CD4-positive, alpha-beta memory T cell (primary cell): ENCODE results near the gene APCDD1L. TPM values are rescaled to one million over a fixed set of nuclear protein-coding genes. Genes with fewer than 3 reads are reported as not detected.
A peak's percentile ranks its signal among the peaks of the same experiment; 100 is the strongest.

Experiments
- CTCF ChIA-PET: fragments of 350-600 bp; sonication (Branson Sonifier 250); formaldehyde crosslinking; loops from one replicate; lab custom pipeline; 2021; ENCODE audit warnings: inconsistent platforms; ENCODE audit not compliant: partially characterized antibody; lab: Charles Lee
- POLR2A ChIA-PET: fragments of 350-600 bp; sonication (Branson Sonifier 250); formaldehyde crosslinking; loops from one replicate; lab custom pipeline; 2021; ENCODE audit not compliant: partially characterized antibody; lab: Charles Lee
- DNase-seq, 5 donors: peaks; one replicate each; pipeline versions ENCODE4 v3.0.0 to v3.0.0-alpha.2; 2020 to 2022; ENCODE audit warnings: mixed read lengths in 1 of 5
- H3K27ac ChIP-seq: one replicate; pipeline ENCODE4 v1.7.0; 2013; ENCODE audit warnings: low read depth, low read length
- H3K27me3 ChIP-seq: 2 replicates; pipeline ENCODE4 v1.7.0; 2013; ENCODE audit warnings: mild to moderate bottlenecking, low read length, moderate library complexity; ENCODE audit not compliant: insufficient read depth
- H3K36me3 ChIP-seq: 2 replicates; pipeline ENCODE4 v1.7.0; 2013; ENCODE audit warnings: mild to moderate bottlenecking, low read length, moderate library complexity; ENCODE audit not compliant: insufficient read depth
- H3K4me1 ChIP-seq: 2 replicates; pipeline ENCODE4 v1.7.0; 2013; ENCODE audit warnings: mild to moderate bottlenecking, low read length, moderate library complexity; ENCODE audit not compliant: insufficient read depth
- H3K4me3 ChIP-seq, 2 donors: one replicate each; pipeline ENCODE4 v1.7.0; 2013; ENCODE audit warnings: low read length in 2 of 2, mild to moderate bottlenecking in 1 of 2
- H3K9me3 ChIP-seq, 2 donors: one replicate each; pipeline ENCODE4 v1.7.0; 2013; ENCODE audit warnings: low read length in 2 of 2, control low read depth in 1 of 2; ENCODE audit not compliant: control insufficient read depth in 1 of 2
- H3K27ac Mint-ChIP-seq, 7 donors: one replicate each; pipeline ENCODE4 v1.8.0; 2020 to 2021; ENCODE audit warnings: mixed read lengths in 7 of 7, mild to moderate bottlenecking in 6 of 7, inconsistent platforms in 3 of 7, moderate library complexity in 3 of 7
- H3K27me3 Mint-ChIP-seq, 2 donors: one replicate each; pipeline ENCODE4 v1.8.0; 2020 to 2021; ENCODE audit warnings: mixed read lengths in 2 of 2
- H3K36me3 Mint-ChIP-seq, 2 donors: one replicate each; pipeline ENCODE4 v1.8.0; 2020 to 2021; ENCODE audit warnings: mixed read lengths in 2 of 2, inconsistent platforms in 1 of 2, mild to moderate bottlenecking in 1 of 2
- H3K4me1 Mint-ChIP-seq, 4 donors: one replicate each; pipeline ENCODE4 v1.8.0; 2020 to 2021; ENCODE audit warnings: mixed read lengths in 4 of 4, mild to moderate bottlenecking in 1 of 4
- H3K4me3 Mint-ChIP-seq, 8 donors: one replicate each; pipeline ENCODE4 v1.8.0; 2020 to 2021; ENCODE audit warnings: mixed read lengths in 8 of 8, mild to moderate bottlenecking in 7 of 8, moderate library complexity in 6 of 8, inconsistent platforms in 3 of 8
- H3K9me3 Mint-ChIP-seq, 8 donors: one replicate each; pipeline ENCODE4 v1.8.0; 2020 to 2021; ENCODE audit warnings: mixed read lengths in 8 of 8, mild to moderate bottlenecking in 5 of 8, inconsistent platforms in 3 of 8, moderate library complexity in 1 of 8
- intact Hi-C: fragments of 100-400 bp; cut with micrococcal nuclease; formaldehyde crosslinking; loops from one replicate; pipeline ENCODE4 v1.15.1; 2023
- polyA plus RNA-seq, 2 donors: library from polyadenylated mRNA; unstranded; fragments of 300-500 nt; fragmentation: Illumina TruSeq; gene quantifications; one replicate each; pipeline ENCODE4 v1.2.3, GENCODE V29; 2021
- total RNA-seq, 2 experiments: library from RNA; stranded (reverse); gene quantifications; one replicate each; pipeline ENCODE4 v1.2.3, GENCODE V29; 2021

The APCDD1L gene
- total and polyA plus RNA-seq, 4 experiments from 2014 or later, result 0.11 TPM; not detected in 3

- peaks cover 2 to 16% of the 10 kb centered on the region in 2 donors for H3K36me3 Mint-ChIP-seq
- Histone ChIP-seq H3K27ac (no peak overlapping the region), H3K4me3 (no peak overlapping the region), H3K9me3 (no peaks in the 10 kb centered on the region), H3K4me1 (no peaks in the 10 kb centered on the region), H3K27me3 (no peaks in the 10 kb centered on the region), H3K36me3 (no peaks in the 10 kb centered on the region)
- POLR2A ChIA-PET, result no interaction called here
- H3K4me3 Mint-ChIP-seq, result no peak overlapping the region
- H3K27ac Mint-ChIP-seq, result no peak overlapping the region
- intact Hi-C loops, result no loop called here
- no peak for DNase-seq
- CTCF ChIA-PET, result no interaction called here
- peaks cover 0 to 69% (median 52%) of the 10 kb centered on the region in 8 donors for H3K9me3 Mint-ChIP-seq
- peaks cover 3 to 4% of the 10 kb centered on the region in 2 donors for H3K27me3 Mint-ChIP-seq
- no peaks in the 10 kb centered on the region for H3K4me1 Mint-ChIP-seq
These were observed 13.2 kb upstream of the APCDD1L start for GRCh38 chr20:58528412-58528811.

- Mint-ChIP-seq H3K9me3 (peaks cover 0 to 49% (median 35%) of the 10 kb centered on the region in 8 donors), H3K27me3 (peaks cover 0 to under 1% of the 10 kb centered on the region in 2 donors), H3K27ac (no peak overlapping the region), H3K4me1 (no peaks in the 10 kb centered on the region), H3K36me3 (peaks cover 1 to 2% of the 10 kb centered on the region in 2 donors), H3K4me3 (no peak overlapping the region)
- ChIA-PET POLR2A (no interaction called here), CTCF (no interaction called here)
- H3K4me1 ChIP-seq, result no peaks in the 10 kb centered on the region
- H3K4me3 ChIP-seq, result no peak overlapping the region
- H3K36me3 ChIP-seq, result no peaks in the 10 kb centered on the region
- no peak overlapping the region for H3K27ac ChIP-seq
- DNase-seq, result no peak
- intact Hi-C loops, result no loop called here
- no peaks in the 10 kb centered on the region for H3K9me3 ChIP-seq
- no peaks in the 10 kb centered on the region for H3K27me3 ChIP-seq
These were observed 11.2 kb upstream of the APCDD1L start for GRCh38 chr20:58526411-58526810.

- Mint-ChIP-seq H3K4me3 (no peak overlapping the region), H3K9me3 (peaks cover 0 to 36% (median 24%) of the 10 kb centered on the region in 8 donors), H3K4me1 (no peaks in the 10 kb centered on the region), H3K36me3 (no peaks in the 10 kb centered on the region), H3K27ac (no peak overlapping the region), H3K27me3 (peaks cover 0 to 1% of the 10 kb centered on the region in 2 donors)
- H3K9me3 ChIP-seq, result no peaks in the 10 kb centered on the region
- no peak for DNase-seq
- H3K27ac ChIP-seq, result no peak overlapping the region
- no peak overlapping the region for H3K4me3 ChIP-seq
- no peaks in the 10 kb centered on the region for H3K4me1 ChIP-seq
- POLR2A ChIA-PET, result no interaction called here
- CTCF ChIA-PET, result interaction anchor here (1.4 kb wide), 1 partner anchor 13 kb away, joined by 3 read pairs; no protein-coding TSS in a partner anchor
- no peaks in the 10 kb centered on the region for H3K27me3 ChIP-seq
- intact Hi-C loops, result no loop called here
- H3K36me3 ChIP-seq, result no peaks in the 10 kb centered on the region
These were observed 9.6 kb upstream of the APCDD1L start for GRCh38 chr20:58524814-58525213.

- Histone ChIP-seq H3K9me3 (no peaks in the 10 kb centered on the region), H3K27me3 (no peaks in the 10 kb centered on the region), H3K4me1 (no peaks in the 10 kb centered on the region), H3K36me3 (no peaks in the 10 kb centered on the region), H3K4me3 (no peak overlapping the region), H3K27ac (no peak overlapping the region)
- Mint-ChIP-seq H3K4me1 (no peaks in the 10 kb centered on the region), H3K36me3 (no peaks in the 10 kb centered on the region), H3K4me3 (no peak overlapping the region), H3K27ac (peak overlapping the region in 1 of 7 donors; percentile 48), H3K9me3 (peaks cover 0 to 28% (median 16%) of the 10 kb centered on the region in 8 donors), H3K27me3 (peaks cover 0 to 1% of the 10 kb centered on the region in 2 donors)
- ChIA-PET CTCF (interaction anchor here (1.4 kb wide), 1 partner anchor 12 kb away, joined by 3 read pairs; no protein-coding TSS in a partner anchor), POLR2A (no interaction called here)
- intact Hi-C loops, result no loop called here
- no peak for DNase-seq
These were observed 8.7 kb upstream of the APCDD1L start for GRCh38 chr20:58523971-58524315.

- peaks cover 0 to 1% of the 10 kb centered on the region in 2 donors for H3K27me3 Mint-ChIP-seq
- Histone ChIP-seq H3K36me3 (no peaks in the 10 kb centered on the region), H3K27me3 (no peaks in the 10 kb centered on the region), H3K9me3 (no peaks in the 10 kb centered on the region), H3K4me3 (no peak overlapping the region), H3K27ac (no peak overlapping the region), H3K4me1 (no peaks in the 10 kb centered on the region)
- no peak for DNase-seq
- no peaks in the 10 kb centered on the region for H3K4me1 Mint-ChIP-seq
- peaks cover 0 to 22% (median 14%) of the 10 kb centered on the region in 8 donors for H3K9me3 Mint-ChIP-seq
- CTCF ChIA-PET, result interaction anchor here (1.4 kb wide), 1 partner anchor 12 kb away, joined by 3 read pairs; no protein-coding TSS in a partner anchor
- POLR2A ChIA-PET, result no interaction called here
- H3K36me3 Mint-ChIP-seq, result no peaks in the 10 kb centered on the region
- H3K27ac Mint-ChIP-seq, result no peak overlapping the region
- no peak overlapping the region for H3K4me3 Mint-ChIP-seq
- intact Hi-C loops, result no loop called here
These were observed 8.1 kb upstream of the APCDD1L start for GRCh38 chr20:58523072-58523970.

- H3K36me3 Mint-ChIP-seq, result no peaks in the 10 kb centered on the region
- intact Hi-C loops, result no loop called here
- H3K9me3 Mint-ChIP-seq, result peaks cover 0 to 21% (median 14%) of the 10 kb centered on the region in 8 donors
- ChIA-PET POLR2A (no interaction called here), CTCF (no interaction called here)
- DNase-seq, result no peak
- Histone ChIP-seq H3K9me3 (no peaks in the 10 kb centered on the region), H3K4me3 (no peak overlapping the region), H3K27ac (no peak overlapping the region), H3K4me1 (no peaks in the 10 kb centered on the region), H3K36me3 (no peaks in the 10 kb centered on the region), H3K27me3 (no peaks in the 10 kb centered on the region)
- no peak overlapping the region for H3K4me3 Mint-ChIP-seq
- peaks cover 0 to 1% of the 10 kb centered on the region in 2 donors for H3K27me3 Mint-ChIP-seq
- no peak overlapping the region for H3K27ac Mint-ChIP-seq
- H3K4me1 Mint-ChIP-seq, result no peaks in the 10 kb centered on the region
These were observed 7.5 kb upstream of the APCDD1L start for GRCh38 chr20:58522666-58523065.

GRCh38 chr20:58521763-58522162, 6.6 kb upstream of the APCDD1L start:
- no peak overlapping the region for H3K27ac ChIP-seq
- H3K27ac Mint-ChIP-seq, result no peak overlapping the region

More at GRCh38 chr20:58521763-58522162, 6.6 kb upstream of the APCDD1L start:
- no peak overlapping the region for H3K4me3 Mint-ChIP-seq
- no peaks in the 10 kb centered on the region for H3K4me1 Mint-ChIP-seq
- H3K9me3 Mint-ChIP-seq, result peaks cover 0 to 17% (median 8%) of the 10 kb centered on the region in 8 donors
- no peaks in the 10 kb centered on the region for H3K9me3 ChIP-seq
- H3K27me3 Mint-ChIP-seq, result peaks cover 2 to 4% of the 10 kb centered on the region in 2 donors
- H3K4me1 ChIP-seq, result no peaks in the 10 kb centered on the region
- no peaks in the 10 kb centered on the region for H3K36me3 Mint-ChIP-seq
- POLR2A ChIA-PET, result no interaction called here
- CTCF ChIA-PET, result no interaction called here
- no peaks in the 10 kb centered on the region for H3K27me3 ChIP-seq
- intact Hi-C loops, result no loop called here
- no peak for DNase-seq
- H3K4me3 ChIP-seq, result no peak overlapping the region
- H3K36me3 ChIP-seq, result no peaks in the 10 kb centered on the region
